ENCODE results near the gene CEP152.
A peak's percentile ranks its signal among the peaks of the same experiment; 100 is the strongest.
"Not testable (repeated sequence)": the region's sequence is repeated elsewhere in the genome, so short reads cannot be mapped to it uniquely, and the experiment has no call there.

CEP152 gene

GRCh38 chr15:48796930-48797329 lies 13.9 kb downstream of the CEP152 start:
- DNase-seq: peak in 1 of 2 experiments; percentile 14
- TF ChIP-seq GATA1 (IDR thresholded peaks at IDR 0.05; ENCODE audit: low read depth, low read length) (no peak), POLR2A (IDR thresholded peaks at IDR 0.05; ENCODE audit: low read length) (no peak)

- TF ChIP-seq GATA1 (IDR thresholded peaks at IDR 0.05; ENCODE audit: low read depth, low read length) (no peak), POLR2A (IDR thresholded peaks at IDR 0.05; ENCODE audit: low read length) (no peak)
- no peak for DNase-seq
Measured at GRCh38 chr15:48796521-48796920, 14.3 kb downstream of the CEP152 start.

- no peak for TF ChIP-seq POLR2A (IDR thresholded peaks at IDR 0.05; ENCODE audit: low read length)
- TF ChIP-seq GATA1 (IDR thresholded peaks at IDR 0.05; ENCODE audit: low read depth, low read length): no peak
Measured at GRCh38 chr15:48795901-48796300, 15.0 kb downstream of the CEP152 start.

GRCh38 chr15:48794697-48795134 lies 16.2 kb downstream of the CEP152 start:
- peak; percentile 19 to 62 for DNase-seq

More at GRCh38 chr15:48795901-48796300, 15.0 kb downstream of the CEP152 start:
- DNase-seq: peak; percentile 71 to 86

GRCh38 chr15:48792408-48792807 lies 18.5 kb downstream of the CEP152 start:
- no peak for TF ChIP-seq POLR2A (IDR thresholded peaks at IDR 0.05; ENCODE audit: low read length)
- no peak for TF ChIP-seq GATA1 (IDR thresholded peaks at IDR 0.05; ENCODE audit: low read depth, low read length)
- DNase-seq: no peak

More at GRCh38 chr15:48794697-48795134, 16.2 kb downstream of the CEP152 start:
- TF ChIP-seq POLR2A (IDR thresholded peaks at IDR 0.05; ENCODE audit: low read length): no peak
- no peak for TF ChIP-seq GATA1 (IDR thresholded peaks at IDR 0.05; ENCODE audit: low read depth, low read length)

GRCh38 chr15:48790466-48791115 lies 20.3 kb downstream of the CEP152 start:
- DNase-seq: not testable (repeated sequence)

GRCh38 chr15:48785712-48786111 lies 25.2 kb downstream of the CEP152 start:
- no peak for DNase-seq
- TF ChIP-seq POLR2A (IDR thresholded peaks at IDR 0.05; ENCODE audit: low read length) (no peak), GATA1 (IDR thresholded peaks at IDR 0.05; ENCODE audit: low read depth, low read length) (no peak)

- no peak for DNase-seq
- TF ChIP-seq GATA1 (IDR thresholded peaks at IDR 0.05; ENCODE audit: low read depth, low read length): no peak
- TF ChIP-seq POLR2A (IDR thresholded peaks at IDR 0.05; ENCODE audit: low read length): no peak
Measured at GRCh38 chr15:48785195-48785594, 25.7 kb downstream of the CEP152 start.

GRCh38 chr15:48784756-48785155 lies 26.1 kb downstream of the CEP152 start:
- no peak for DNase-seq
- TF ChIP-seq POLR2A (IDR thresholded peaks at IDR 0.05; ENCODE audit: low read length): no peak

GRCh38 chr15:48782911-48783310 lies 28.0 kb downstream of the CEP152 start:
- TF ChIP-seq POLR2A (IDR thresholded peaks at IDR 0.05; ENCODE audit: low read length): no peak
- TF ChIP-seq GATA1 (IDR thresholded peaks at IDR 0.05; ENCODE audit: low read depth, low read length): no peak

GRCh38 chr15:48781481-48782081 lies 29.3 kb downstream of the CEP152 start:
- TF ChIP-seq GATA1 (IDR thresholded peaks at IDR 0.05; ENCODE audit: low read depth, low read length) (no peak), POLR2A (IDR thresholded peaks at IDR 0.05; ENCODE audit: low read length) (no peak)
- DNase-seq: no peak

More at GRCh38 chr15:48782911-48783310, 28.0 kb downstream of the CEP152 start:
- DNase-seq: no peak

GRCh38 chr15:48781017-48781416 lies 29.9 kb downstream of the CEP152 start:
- no peak for DNase-seq

GRCh38 chr15:48778331-48778730 lies 32.5 kb downstream of the CEP152 start:
- no peak for DNase-seq

More at GRCh38 chr15:48781017-48781416, 29.9 kb downstream of the CEP152 start:
- TF ChIP-seq GATA1 (IDR thresholded peaks at IDR 0.05; ENCODE audit: low read depth, low read length) (no peak), POLR2A (IDR thresholded peaks at IDR 0.05; ENCODE audit: low read length) (no peak)

GRCh38 chr15:48777645-48778330 lies 33.1 kb downstream of the CEP152 start:
- no peak for DNase-seq
- TF ChIP-seq POLR2A (IDR thresholded peaks at IDR 0.05; ENCODE audit: low read length) (no peak), GATA1 (IDR thresholded peaks at IDR 0.05; ENCODE audit: low read depth, low read length) (no peak)

More at GRCh38 chr15:48778331-48778730, 32.5 kb downstream of the CEP152 start:
- TF ChIP-seq GATA1 (IDR thresholded peaks at IDR 0.05; ENCODE audit: low read depth, low read length) (no peak), POLR2A (IDR thresholded peaks at IDR 0.05; ENCODE audit: low read length) (no peak)

Measured in erythroblast (primary cell).